GM19468 (cell line): Measurements from ENCODE around the gene SEC11A.
"Not testable (repeated sequence)": the region's sequence is repeated elsewhere in the genome, so short reads cannot be mapped to it uniquely, and the experiment has no call there.

ENCODE experiments used
- ATAC-seq: cut with Tn5 transposase; IDR thresholded peaks from one replicate; pipeline ENCODE4 v1.9.1; 2021; ENCODE audit warnings: mild to moderate bottlenecking, moderate library complexity, moderate number of reproducible peaks; ENCODE audit not compliant: unreplicated experiment; ENCODE audit errors: extremely low read depth

The SEC11A gene

GRCh38 chr15:84647726-84648125 is 68.2 kb downstream of the SEC11A start:
- ATAC-seq: no peak

GRCh38 chr15:84645997-84646396 is 69.9 kb downstream of the SEC11A start:
- no peak for ATAC-seq

- no peak for ATAC-seq
Measured at GRCh38 chr15:84645496-84645895, 70.4 kb downstream of the SEC11A start.

- ATAC-seq: no peak
Measured at GRCh38 chr15:84643838-84644237, 72.1 kb downstream of the SEC11A start.

GRCh38 chr15:84642640-84643039 is 73.3 kb downstream of the SEC11A start:
- not testable (repeated sequence) for ATAC-seq

GRCh38 chr15:84641871-84642270 is 74.1 kb downstream of the SEC11A start:
- ATAC-seq: not testable (repeated sequence)

- ATAC-seq: no peak
Measured at GRCh38 chr15:84638103-84638502, 77.8 kb downstream of the SEC11A start.

- no peak for ATAC-seq
Measured at GRCh38 chr15:84634228-84634837, 81.6 kb downstream of the SEC11A start.

- ATAC-seq: peak; percentile 34
Measured at GRCh38 chr15:84633311-84634227, 82.4 kb downstream of the SEC11A start.

- ATAC-seq: no peak
Measured at GRCh38 chr15:84631706-84632272, 84.2 kb downstream of the SEC11A start.

GRCh38 chr15:84629033-84629432 is 86.9 kb downstream of the SEC11A start:
- ATAC-seq: no peak

- ATAC-seq: no peak
Measured at GRCh38 chr15:84625123-84625522, 90.8 kb downstream of the SEC11A start.

GRCh38 chr15:84624359-84624758 is 91.6 kb downstream of the SEC11A start:
- ATAC-seq: no peak

GRCh38 chr15:84621358-84621979 is 94.5 kb downstream of the SEC11A start:
- no peak for ATAC-seq

- no peak for ATAC-seq
Measured at GRCh38 chr15:84620626-84621025, 95.3 kb downstream of the SEC11A start.
